Spleen (tissue), 7 donors: ENCODE data around the gene PMIS2.

Experiments used
- POLR2A ChIP-seq, 3 donors: fragments of 450-650 bp; IDR thresholded peaks; one replicate each; pipeline ENCODE4 v1.5.1; 2017; ENCODE audit warnings: antibody characterized with exemption in 3 of 3, mild to moderate bottlenecking in 1 of 3
- TF ChIP-seq, protein P1 (sequence below), 11 experiments: fragments of 200-600 bp in 7 of 11; fragments of 450-650 bp in 4 of 11; sonication (generic) in 4 of 11; IDR thresholded peaks in 8 of 11; conservative IDR thresholded peaks in 3 of 11; 1 replicate in 7 of 11; 2 replicates in 4 of 11; pipeline versions ENCODE4 v1.4.0 to v1.8.0; 2016 to 2021; ENCODE audit warnings: antibody characterized with exemption in 11 of 11, inconsistent platforms in 4 of 11, mild to moderate bottlenecking in 1 of 11
- donor health status: DM: no; HTN: no; CAD: no; lungs with moderate emphysema.
- donor health status: DM: no; HTN: no; CAD: no.
- donor health status: DM: no; HTN: no; CAD: no.

- TF ChIP-seq, protein P1, sequence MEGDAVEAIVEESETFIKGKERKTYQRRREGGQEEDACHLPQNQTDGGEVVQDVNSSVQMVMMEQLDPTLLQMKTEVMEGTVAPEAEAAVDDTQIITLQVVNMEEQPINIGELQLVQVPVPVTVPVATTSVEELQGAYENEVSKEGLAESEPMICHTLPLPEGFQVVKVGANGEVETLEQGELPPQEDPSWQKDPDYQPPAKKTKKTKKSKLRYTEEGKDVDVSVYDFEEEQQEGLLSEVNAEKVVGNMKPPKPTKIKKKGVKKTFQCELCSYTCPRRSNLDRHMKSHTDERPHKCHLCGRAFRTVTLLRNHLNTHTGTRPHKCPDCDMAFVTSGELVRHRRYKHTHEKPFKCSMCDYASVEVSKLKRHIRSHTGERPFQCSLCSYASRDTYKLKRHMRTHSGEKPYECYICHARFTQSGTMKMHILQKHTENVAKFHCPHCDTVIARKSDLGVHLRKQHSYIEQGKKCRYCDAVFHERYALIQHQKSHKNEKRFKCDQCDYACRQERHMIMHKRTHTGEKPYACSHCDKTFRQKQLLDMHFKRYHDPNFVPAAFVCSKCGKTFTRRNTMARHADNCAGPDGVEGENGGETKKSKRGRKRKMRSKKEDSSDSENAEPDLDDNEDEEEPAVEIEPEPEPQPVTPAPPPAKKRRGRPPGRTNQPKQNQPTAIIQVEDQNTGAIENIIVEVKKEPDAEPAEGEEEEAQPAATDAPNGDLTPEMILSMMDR (IDR thresholded peaks at IDR 0.05 in 8 of 11, conservative IDR thresholded peaks at IDR 0.05 in 3 of 11) = no peak
- no peak for TF ChIP-seq POLR2A (IDR thresholded peaks at IDR 0.05)
Observed at GRCh38 chr19:35563207-35563829, 22.7 kb upstream of the PMIS2 start, which contains the start of gene ATP4A.
